GM18511 (cell line): ENCODE data around the gene CFAP97D1.

Source experiments
- ATAC-seq: cut with Tn5 transposase; IDR thresholded peaks from one replicate; pipeline ENCODE4 v1.9.1; 2021; ENCODE audit warnings: mild to moderate bottlenecking, moderate library complexity; ENCODE audit not compliant: unreplicated experiment

CFAP97D1 gene

DNA sequence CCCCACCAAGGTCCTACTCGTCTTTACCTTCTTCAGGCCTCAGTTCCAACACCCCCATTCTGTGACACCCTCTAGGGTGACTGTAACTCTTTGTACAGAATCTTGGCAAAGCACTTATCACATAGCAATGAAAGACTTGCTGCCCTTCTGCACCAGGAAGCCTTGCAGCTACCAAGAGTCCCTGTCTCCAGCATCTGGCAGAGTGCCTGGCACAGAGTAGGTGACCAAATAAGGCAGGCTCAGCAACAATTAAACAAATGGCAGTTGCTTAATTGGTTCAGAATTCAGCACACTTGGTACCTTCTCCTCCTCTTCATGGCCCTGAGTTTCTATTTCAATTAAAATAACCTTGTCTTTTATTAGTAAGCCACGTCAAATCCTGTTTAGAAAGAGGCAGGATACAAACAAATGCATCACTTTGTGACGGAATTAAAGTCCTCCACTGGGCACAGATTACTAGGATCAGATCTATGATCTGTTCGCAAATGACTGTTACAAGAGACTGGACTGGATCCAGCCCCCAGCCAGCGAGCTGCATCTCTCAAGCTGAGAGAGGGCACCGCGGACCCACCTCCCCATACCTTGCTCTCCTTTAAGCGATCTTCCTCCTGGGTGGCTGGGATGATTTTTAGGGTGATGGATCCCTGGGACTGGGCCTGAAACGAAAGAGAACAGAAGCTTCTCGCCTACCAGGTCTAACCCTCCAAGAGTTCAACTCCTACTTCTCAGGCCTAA is 43.3 kb downstream of the CFAP97D1 start:
- ATAC-seq, result no peak

DNA sequence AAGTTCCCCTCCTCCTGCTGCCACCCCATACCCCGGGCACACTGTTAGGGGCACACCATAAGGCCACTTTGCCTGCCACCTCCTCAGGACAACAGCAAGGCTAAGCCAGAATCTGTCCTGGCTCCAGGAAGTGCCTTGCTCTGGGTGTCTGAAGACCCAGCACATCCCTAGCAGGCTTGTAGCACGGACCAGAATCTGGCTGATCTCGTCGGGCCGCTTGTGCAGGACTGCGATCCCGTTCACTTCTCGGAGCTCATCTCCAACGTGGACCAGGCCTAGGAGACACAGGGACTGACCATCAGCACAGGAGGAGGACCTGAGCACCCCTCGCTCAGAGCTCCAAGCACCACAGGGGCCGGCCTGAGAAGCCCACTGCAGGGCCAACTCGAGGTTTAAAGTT is 45.3 kb downstream of the CFAP97D1 start:
- ATAC-seq, result no peak

GRCh38 chr17:43826206-43826605 is 46.0 kb downstream of the CFAP97D1 start:
- no peak for ATAC-seq

DNA sequence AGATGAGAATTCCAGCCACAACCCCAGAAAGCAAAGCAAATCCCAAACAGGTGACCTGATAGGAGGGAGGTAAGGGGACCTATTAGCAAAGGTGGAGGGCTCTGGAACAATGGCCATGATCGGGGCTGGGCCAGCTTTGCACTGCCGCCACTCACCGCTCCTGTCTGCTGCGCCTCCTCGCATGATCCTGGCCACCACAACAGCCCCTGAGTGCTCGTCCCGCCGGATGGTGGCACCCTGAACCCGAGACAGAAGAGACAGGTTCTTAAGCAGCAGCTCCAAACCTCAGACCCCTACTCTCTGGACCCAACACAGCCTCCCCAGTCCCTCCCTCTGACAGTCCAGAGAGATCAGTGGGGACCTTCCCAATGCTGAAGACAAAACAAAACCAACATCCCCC is 47.4 kb downstream of the CFAP97D1 start:
- ATAC-seq, result no peak

DNA sequence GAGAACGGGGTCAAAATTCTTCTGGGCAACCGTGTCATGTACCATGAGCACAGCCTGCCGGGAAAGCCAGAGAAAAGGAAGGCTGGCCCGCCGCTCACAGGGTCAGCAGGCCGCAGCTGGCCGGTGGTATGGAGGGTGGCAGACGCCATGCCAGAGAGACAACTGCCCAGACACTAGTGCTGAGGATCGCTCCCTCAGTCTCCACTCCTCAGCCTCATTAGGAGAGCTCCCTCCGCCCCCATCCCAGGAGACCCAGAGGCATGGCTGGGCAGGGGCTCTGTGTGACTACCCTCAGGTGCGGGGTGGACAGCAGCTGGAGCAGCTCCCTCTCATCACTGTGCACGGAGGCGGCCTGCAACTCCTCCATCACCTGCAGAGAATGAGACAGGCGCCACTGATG is 49.5 kb downstream of the CFAP97D1 start:
- no peak for ATAC-seq

- ATAC-seq, result no peak
These were observed 50.4 kb downstream of the CFAP97D1 start for GRCh38 chr17:43830510-43831140.

- ATAC-seq, result no peak
These were observed 51.4 kb downstream of the CFAP97D1 start for GRCh38 chr17:43831633-43832032.

GRCh38 chr17:43832168-43832975 is 52.1 kb downstream of the CFAP97D1 start:
- ATAC-seq, result no peak

GRCh38 chr17:43832976-43833829 is 53.0 kb downstream of the CFAP97D1 start, which contains the start of gene MPP3:
Gene MPP3 (minus strand): TSS chr17:43833146. CDS start chr17:43831906, 1,240 bp downstream.
- no peak for ATAC-seq

- ATAC-seq, result no peak
These were observed 53.9 kb downstream of the CFAP97D1 start for GRCh38 chr17:43834106-43834505.
